ENCODE data around the gene RMRP.

RMRP gene

GRCh38 chr9:35609001-35609819 is 48.6 kb downstream of the RMRP start:
- DNase-seq, result no peak

GRCh38 chr9:35608221-35608620 is 49.6 kb downstream of the RMRP start:
- DNase-seq, result no peak

Measured in Kasumi-1 (cell line).